H9 (cell line): ENCODE results near the gene SLC22A12. TPM values are rescaled to one million over a fixed set of nuclear protein-coding genes. Genes with fewer than 3 reads are reported as not detected.
A peak's percentile ranks its signal among the peaks of the same experiment; 100 is the strongest.

ENCODE experiments used
- DNase-seq: peaks from one replicate; pipeline ENCODE4 v3.0.0-alpha.2; 2017
- H2AFZ ChIP-seq: one replicate; pipeline ENCODE4 v1.6.1; 2013; ENCODE audit warnings: mild to moderate bottlenecking, low read length, control low read depth, moderate library complexity
- H2AK5ac ChIP-seq: 2 replicates; pipeline ENCODE4 v1.6.1; 2013; ENCODE audit warnings: low read length, control low read depth, mixed read lengths; ENCODE audit not compliant: insufficient read length
- H2BK120ac ChIP-seq: one replicate; pipeline ENCODE4 v1.6.1; 2013; ENCODE audit warnings: low read depth, mild to moderate bottlenecking, low read length, control low read depth, inconsistent platforms; ENCODE audit not compliant: poor library complexity, severe bottlenecking
- H2BK12ac ChIP-seq: 2 replicates; pipeline ENCODE4 v1.6.1; 2013; ENCODE audit warnings: low read length, control low read depth, mixed read lengths, low read depth; ENCODE audit not compliant: insufficient read length
- H2BK15ac ChIP-seq: 2 replicates; pipeline ENCODE4 v1.6.1; 2013; ENCODE audit warnings: low read depth, low read length, control low read depth
- H2BK20ac ChIP-seq: one replicate; pipeline ENCODE4 v1.6.1; 2013; ENCODE audit warnings: low read depth, mild to moderate bottlenecking, low read length, control low read depth, inconsistent platforms; ENCODE audit not compliant: poor library complexity, severe bottlenecking
- H2BK5ac ChIP-seq: 2 replicates; pipeline ENCODE4 v1.6.1; 2013; ENCODE audit warnings: low read length, control low read depth, mixed read lengths; ENCODE audit not compliant: insufficient read length
- H3K14ac ChIP-seq: 2 replicates; pipeline ENCODE4 v1.6.1; 2013; ENCODE audit warnings: low read length, control low read depth; ENCODE audit not compliant: insufficient read depth
- H3K18ac ChIP-seq: 2 replicates; pipeline ENCODE4 v1.6.1; 2013; ENCODE audit warnings: low read depth, mild to moderate bottlenecking, mixed read lengths, low read length, control low read depth; ENCODE audit not compliant: insufficient read length
- H3K23ac ChIP-seq: 2 replicates; pipeline ENCODE4 v1.6.1; 2013; ENCODE audit warnings: low read length, control low read depth, mixed read lengths, low read depth; ENCODE audit not compliant: insufficient read length
- H3K23me2 ChIP-seq: 2 replicates; pipeline ENCODE4 v1.6.1; 2013; ENCODE audit warnings: low read depth, mild to moderate bottlenecking, mixed read lengths, low read length, control low read depth; ENCODE audit not compliant: insufficient read length, poor library complexity, severe bottlenecking
- H3K27ac ChIP-seq: 2 replicates; pipeline ENCODE4 v1.5.1; 2013; ENCODE audit warnings: low read length, control low read depth, mixed read lengths, low read depth; ENCODE audit not compliant: insufficient read length
- H3K27me3 ChIP-seq: 2 replicates; pipeline ENCODE4 v1.6.1; 2013; ENCODE audit warnings: low read length, control low read depth, inconsistent platforms; ENCODE audit not compliant: insufficient read depth
- H3K4ac ChIP-seq: 2 replicates; pipeline ENCODE4 v1.6.1; 2013; ENCODE audit warnings: low read depth, mild to moderate bottlenecking, control low read depth, inconsistent platforms, low read length, moderate library complexity
- H3K4me1 ChIP-seq: 2 replicates; pipeline ENCODE4 v1.6.1; 2013; ENCODE audit warnings: low read length, control low read depth, inconsistent platforms; ENCODE audit not compliant: insufficient read depth
- H3K4me2 ChIP-seq: 2 replicates; pipeline ENCODE4 v1.6.1; 2013; ENCODE audit warnings: low read length, control low read depth, mixed read lengths; ENCODE audit not compliant: insufficient read length, insufficient read depth
- H3K56ac ChIP-seq: 2 replicates; pipeline ENCODE4 v1.6.1; 2013; ENCODE audit warnings: low read depth, mild to moderate bottlenecking, mixed read lengths, low read length, control low read depth; ENCODE audit not compliant: insufficient read length
- H3K79me1 ChIP-seq: 2 replicates; pipeline ENCODE4 v1.6.1; 2013; ENCODE audit warnings: low read depth, mild to moderate bottlenecking, moderate library complexity, low read length, control low read depth, inconsistent platforms; ENCODE audit not compliant: insufficient read depth, poor library complexity, severe bottlenecking
- H3K79me2 ChIP-seq: 2 replicates; pipeline ENCODE4 v1.6.1; 2013; ENCODE audit warnings: low read length, control low read depth, inconsistent platforms; ENCODE audit not compliant: insufficient read depth
- H3K9ac ChIP-seq: 2 replicates; pipeline ENCODE4 v1.6.1; 2013; ENCODE audit warnings: low read length, control low read depth, mixed read lengths; ENCODE audit not compliant: insufficient read length; ENCODE audit errors: extremely low read depth
- H3K9me3 ChIP-seq: one replicate; pipeline ENCODE4 v1.6.1; 2013; ENCODE audit warnings: low read depth, low read length, inconsistent platforms; ENCODE audit not compliant: control insufficient read depth
- H3T11ph ChIP-seq: one replicate; pipeline ENCODE4 v1.6.1; 2013; ENCODE audit warnings: mild to moderate bottlenecking, low read length, control low read depth, inconsistent platforms
- H4K20me1 ChIP-seq: one replicate; pipeline ENCODE4 v1.6.1; 2013; ENCODE audit not compliant: control insufficient read depth, insufficient read length, insufficient read depth
- H4K5ac ChIP-seq: 2 replicates; pipeline ENCODE4 v1.6.1; 2013; ENCODE audit warnings: low read depth, mild to moderate bottlenecking, mixed read lengths, low read length, control low read depth; ENCODE audit not compliant: insufficient read length
- H4K8ac ChIP-seq: replicated peaks from 2 replicates; pipeline ENCODE4 v1.6.1; 2013; ENCODE audit warnings: low read length, control low read depth, mixed read lengths, low read depth; ENCODE audit not compliant: insufficient read length
- H4K91ac ChIP-seq: 2 replicates; pipeline ENCODE4 v1.6.1; 2013; ENCODE audit warnings: low read depth, mild to moderate bottlenecking, moderate library complexity, mixed read lengths, low read length, control low read depth; ENCODE audit not compliant: insufficient read length
- H3K27ac Mint-ChIP-seq, 3 experiments: 2 replicates in 2 of 3; 3 replicates in 1 of 3; pipeline ENCODE4 v1.8.0; 2020 to 2021; ENCODE audit warnings: mixed read lengths in 3 of 3, mild to moderate bottlenecking in 1 of 3, moderate library complexity in 1 of 3
- H3K27me3 Mint-ChIP-seq: 2 replicates; pipeline ENCODE4 v1.8.0; 2021; ENCODE audit warnings: low read depth, mild to moderate bottlenecking, moderate library complexity, mixed read lengths
- H3K36me3 Mint-ChIP-seq, 3 experiments: 2 replicates in 2 of 3; 3 replicates in 1 of 3; pipeline ENCODE4 v1.8.0; 2020 to 2021; ENCODE audit warnings: low read depth in 3 of 3, mixed read lengths in 3 of 3; ENCODE audit not compliant: insufficient read depth in 1 of 3
- H3K4me1 Mint-ChIP-seq, 2 experiments: 2 replicates each; pipeline ENCODE4 v1.8.0; 2020; ENCODE audit warnings: mixed read lengths in 2 of 2
- H3K4me3 Mint-ChIP-seq, 2 experiments: 2 replicates in 1 of 2; 3 replicates in 1 of 2; pipeline ENCODE4 v1.8.0; 2020 to 2021; ENCODE audit warnings: mild to moderate bottlenecking in 2 of 2, mixed read lengths in 2 of 2, moderate library complexity in 1 of 2
- H3K9me3 Mint-ChIP-seq, 2 experiments: 2 replicates in 1 of 2; 3 replicates in 1 of 2; pipeline ENCODE4 v1.8.0; 2020; ENCODE audit warnings: mild to moderate bottlenecking in 2 of 2, mixed read lengths in 2 of 2, moderate library complexity in 1 of 2
- WGBS: extraction: QIAGEN DNeasy Blood & Tissue Kit; methylation state at CpG from one replicate; pipeline ENCODE4 v1.1.7; 2013; ENCODE audit warnings: missing lambda C conversion rate, low lambda C conversion rate, mixed read lengths; ENCODE audit not compliant: insufficient read length; ENCODE audit errors: extremely low coverage; 5-methylcytosine and 5-hydroxymethylcytosine counted together
- total RNA-seq: library from RNA; stranded (reverse); gene quantifications from 2 replicates; pipeline ENCODE4 v1.2.1, GENCODE V29; 2021
- TF ChIP-seq, protein P1 (sequence below): fragments of 200-600 bp; sonication (generic); conservative IDR thresholded peaks from 3 replicates; pipeline ENCODE4 v1.8.0; 2021; ENCODE audit warnings: antibody characterized with exemption, mild to moderate bottlenecking

SLC22A12 gene
- total RNA-seq, 1 experiment from 2014 or later = not detected

DNA sequence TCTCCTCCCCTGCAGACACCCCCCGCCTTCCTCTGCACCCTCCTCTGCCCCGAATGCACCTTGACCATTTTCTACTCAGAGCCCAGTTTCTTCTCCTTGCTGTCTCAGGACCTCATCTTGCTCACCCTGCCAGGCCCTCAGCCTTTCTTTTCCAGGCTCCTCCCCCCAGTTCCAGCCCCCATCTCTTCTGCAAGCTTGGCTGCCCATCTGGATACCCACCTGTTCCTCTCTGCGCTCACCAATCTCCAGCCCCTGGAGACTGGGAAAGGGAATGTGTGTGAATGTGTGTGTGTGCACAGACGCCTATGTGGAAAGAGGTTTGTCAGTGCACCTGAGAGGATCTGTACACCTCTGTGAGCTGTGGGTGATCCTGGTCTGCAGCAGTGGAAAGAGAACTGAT, 36.4 kb downstream of the SLC22A12 start:
- H4K20me1 ChIP-seq = no peaks in the 10 kb centered on the region
- H2BK120ac ChIP-seq = no peak overlapping the region
- no peaks in the 10 kb centered on the region for H3K9me3 ChIP-seq
- peaks cover 17 to 34% of the 10 kb centered on the region in 2 experiments for H3K4me1 Mint-ChIP-seq
- H2BK20ac ChIP-seq = no peak overlapping the region
- no peak overlapping the region for H3K23ac ChIP-seq
- H3K27me3 ChIP-seq = peaks cover 5% of the 10 kb centered on the region; the same call in 1 of the 2 replicates
- peak overlapping the region in 1 of 3 experiments; percentile 21; a peak in 1 of 7 replicates for H3K27ac Mint-ChIP-seq
- no peak overlapping the region for H3K4ac ChIP-seq
- H3K18ac ChIP-seq = no peak overlapping the region
- TF ChIP-seq, protein P1, sequence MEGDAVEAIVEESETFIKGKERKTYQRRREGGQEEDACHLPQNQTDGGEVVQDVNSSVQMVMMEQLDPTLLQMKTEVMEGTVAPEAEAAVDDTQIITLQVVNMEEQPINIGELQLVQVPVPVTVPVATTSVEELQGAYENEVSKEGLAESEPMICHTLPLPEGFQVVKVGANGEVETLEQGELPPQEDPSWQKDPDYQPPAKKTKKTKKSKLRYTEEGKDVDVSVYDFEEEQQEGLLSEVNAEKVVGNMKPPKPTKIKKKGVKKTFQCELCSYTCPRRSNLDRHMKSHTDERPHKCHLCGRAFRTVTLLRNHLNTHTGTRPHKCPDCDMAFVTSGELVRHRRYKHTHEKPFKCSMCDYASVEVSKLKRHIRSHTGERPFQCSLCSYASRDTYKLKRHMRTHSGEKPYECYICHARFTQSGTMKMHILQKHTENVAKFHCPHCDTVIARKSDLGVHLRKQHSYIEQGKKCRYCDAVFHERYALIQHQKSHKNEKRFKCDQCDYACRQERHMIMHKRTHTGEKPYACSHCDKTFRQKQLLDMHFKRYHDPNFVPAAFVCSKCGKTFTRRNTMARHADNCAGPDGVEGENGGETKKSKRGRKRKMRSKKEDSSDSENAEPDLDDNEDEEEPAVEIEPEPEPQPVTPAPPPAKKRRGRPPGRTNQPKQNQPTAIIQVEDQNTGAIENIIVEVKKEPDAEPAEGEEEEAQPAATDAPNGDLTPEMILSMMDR = no peak
- H3K9ac ChIP-seq = no peak overlapping the region
- H4K5ac ChIP-seq = no peak overlapping the region
- no peak overlapping the region for H3K4me2 ChIP-seq
- no peak overlapping the region for H2AK5ac ChIP-seq
- H4K8ac ChIP-seq = no peak overlapping the region
- no peaks in the 10 kb centered on the region for H3K79me1 ChIP-seq
- no peak overlapping the region for H3K56ac ChIP-seq
- no peak overlapping the region for H2BK15ac ChIP-seq
- no peak overlapping the region for H3K4me3 Mint-ChIP-seq
- H3K9me3 Mint-ChIP-seq = peaks cover 0 to 3% of the 10 kb centered on the region in 2 experiments; a peak in 1 of 5 replicates
- H3K14ac ChIP-seq = no peak overlapping the region
- no peak for DNase-seq
- H3K36me3 Mint-ChIP-seq = peaks cover 0 to 4% (median 0%) of the 10 kb centered on the region in 3 experiments; a peak in 3 of 7 replicates
- no peak overlapping the region for H3T11ph ChIP-seq
- H3K27ac ChIP-seq = no peak overlapping the region
- H4K91ac ChIP-seq = no peak overlapping the region
- H2BK5ac ChIP-seq = no peak overlapping the region
- H3K27me3 Mint-ChIP-seq = peaks cover 33% of the 10 kb centered on the region
- WGBS = no CpG with 5 or more reads among the region's 4 CpGs
- H3K23me2 ChIP-seq = no peaks in the 10 kb centered on the region
- H3K79me2 ChIP-seq = no peaks in the 10 kb centered on the region
- H2BK12ac ChIP-seq = no peak overlapping the region
- no peaks in the 10 kb centered on the region; the same call in 1 of the 2 replicates for H3K4me1 ChIP-seq
- H2AFZ ChIP-seq = no peak overlapping the region
